Testis (tissue), 2 donors: ENCODE measurements around the gene CAPZA1.

ENCODE experiments used
- CTCF ChIP-seq, 3 experiments: fragments of 450-650 bp in 2 of 3; fragments of 200-600 bp in 1 of 3; sonication (generic) in 1 of 3; IDR thresholded peaks; one replicate each; pipeline ENCODE4 v1.5.1; 2016 to 2019; ENCODE audit warnings: antibody characterized with exemption in 3 of 3, mild to moderate bottlenecking in 2 of 3, moderate library complexity in 1 of 3
- POLR2A ChIP-seq: fragments of 450-650 bp; IDR thresholded peaks from one replicate; pipeline ENCODE4 v1.6.1; 2017; ENCODE audit warnings: antibody characterized with exemption, mild to moderate bottlenecking, moderate library complexity

- TF ChIP-seq CTCF (IDR thresholded peaks at IDR 0.05): no peak
- no peak for TF ChIP-seq POLR2A
Measured at GRCh38 chr1:112638110-112638428, 18.4 kb downstream of the CAPZA1 start.
